NB4 (cell line): ENCODE measurements around the gene IGFL4.

Experiments used
- DNase-seq: peaks from one replicate; pipeline ENCODE4 v3.0.0; 2010; ENCODE audit warnings: low read depth
- H3K4me3 ChIP-seq: one replicate; pipeline ENCODE4 v1.5.1; 2011; ENCODE audit warnings: mild to moderate bottlenecking, low read depth, low read length, moderate library complexity
- CTCF ChIP-seq: IDR thresholded peaks from one replicate; pipeline ENCODE4 v1.5.1; 2012; ENCODE audit warnings: low read depth, low read length
- MAX ChIP-seq: IDR thresholded peaks from 2 replicates; pipeline ENCODE4 v1.6.1; 2011; ENCODE audit warnings: low read depth, low read length
- MYC ChIP-seq: IDR thresholded peaks from 2 replicates; pipeline ENCODE4 v1.6.1; 2011; ENCODE audit warnings: low read depth, low read length
- POLR2A ChIP-seq: IDR thresholded peaks from 2 replicates; pipeline ENCODE4 v1.6.1; 2011; ENCODE audit warnings: mild to moderate bottlenecking; ENCODE audit not compliant: insufficient read length; ENCODE audit errors: extremely low read depth

Gene IGFL4

GRCh38 chr19:46040125-46040524, 677 bp downstream of the IGFL4 start:
- DNase-seq: no peak
- TF ChIP-seq MYC: no peak
- H3K4me3 ChIP-seq: no peak overlapping the region

DNA sequence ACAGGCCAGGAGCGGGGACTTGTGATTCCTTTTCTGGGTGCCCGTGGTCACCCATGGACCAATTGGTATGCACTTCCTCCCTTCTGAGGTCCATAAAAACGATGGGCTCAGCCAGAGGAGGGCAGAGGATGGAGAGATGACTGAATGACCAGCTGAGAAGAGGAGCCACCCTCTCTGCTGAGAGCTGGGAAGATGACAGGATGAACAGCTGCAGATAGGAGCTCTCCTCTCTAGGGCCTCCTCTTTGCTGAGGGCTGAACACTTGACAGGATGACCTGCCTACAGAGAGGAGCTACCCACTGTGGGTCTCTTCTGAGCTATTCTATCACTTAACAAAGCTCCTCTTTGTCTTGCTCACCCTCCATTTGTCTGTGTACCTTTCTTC, 4.1 kb downstream of the IGFL4 start:
- DNase-seq: no peak
- TF ChIP-seq MAX (no peak), MYC (no peak), POLR2A (no peak), CTCF (no peak)

GRCh38 chr19:46035986-46036743, 4.6 kb downstream of the IGFL4 start:
- DNase-seq: no peak
- TF ChIP-seq CTCF: no peak
- TF ChIP-seq MYC: no peak
- no peak for TF ChIP-seq POLR2A
- no peak for TF ChIP-seq MAX
- H3K4me3 ChIP-seq: no peak overlapping the region

More for the DNA sequence above, 4.1 kb downstream of the IGFL4 start:
- H3K4me3 ChIP-seq: no peak overlapping the region

- H3K4me3 ChIP-seq: no peak overlapping the region
- no peak for DNase-seq
- no peak for TF ChIP-seq CTCF
- TF ChIP-seq MYC: no peak
- no peak for TF ChIP-seq MAX
- no peak for TF ChIP-seq POLR2A
These were observed 5.3 kb downstream of the IGFL4 start for GRCh38 chr19:46035546-46035945.

- no peak for DNase-seq
- H3K4me3 ChIP-seq: no peak overlapping the region
- TF ChIP-seq MYC: no peak
- TF ChIP-seq POLR2A: no peak
- TF ChIP-seq CTCF: no peak
- TF ChIP-seq MAX: no peak
These were observed 7.4 kb downstream of the IGFL4 start for GRCh38 chr19:46033401-46033800.

- H3K4me3 ChIP-seq: no peak overlapping the region
- no peak for TF ChIP-seq MYC
- no peak for TF ChIP-seq POLR2A
- no peak for TF ChIP-seq MAX
- TF ChIP-seq CTCF: no peak
- no peak for DNase-seq
These were observed 8.2 kb downstream of the IGFL4 start for GRCh38 chr19:46032597-46033025.
